Prostate gland (tissue), 2 donors: Measurements from ENCODE around the gene VAMP2. TPM values are rescaled to one million over a fixed set of nuclear protein-coding genes. Genes with fewer than 3 reads are reported as not detected.

Source experiments
- DNase-seq: peaks from one replicate; pipeline ENCODE4 v3.0.0-alpha.2; 2019; ENCODE audit warnings: low spot score
- H3K27ac ChIP-seq, 2 donors: fragments of 200-600 bp; sonication (generic); 2 replicates each; pipeline ENCODE4 v1.5.1; 2017 to 2019
- H3K27me3 ChIP-seq: fragments of 200-600 bp; sonication (generic); replicated peaks from 2 replicates; pipeline ENCODE4 v1.5.1; 2019; ENCODE audit not compliant: insufficient read depth
- H3K36me3 ChIP-seq, 2 donors: fragments of 200-600 bp; sonication (generic); 1 replicate in 1 of 2; 2 replicates in 1 of 2; pipeline versions ENCODE4 v1.5.1 to v1.8.1; 2017 to 2019
- H3K4me1 ChIP-seq: fragments of 200-600 bp; sonication (generic); replicated peaks from 2 replicates; pipeline ENCODE4 v1.5.1; 2019
- H3K4me3 ChIP-seq, 2 donors: fragments of 200-600 bp; sonication (generic); 2 replicates each; pipeline ENCODE4 v1.5.1; 2017 to 2019
- H3K9me3 ChIP-seq: fragments of 200-600 bp; sonication (generic); 2 replicates; pipeline ENCODE4 v1.5.1; 2017
- CTCF ChIP-seq, 4 experiments: fragments of 200-600 bp in 2 of 4; fragments of 450-650 bp in 2 of 4; sonication (generic) in 2 of 4; IDR thresholded peaks; 1 replicate in 3 of 4; 2 replicates in 1 of 4; pipeline ENCODE4 v1.5.1; 2016 to 2019; ENCODE audit warnings: antibody characterized with exemption in 4 of 4, mild to moderate bottlenecking in 2 of 4, moderate library complexity in 2 of 4
- POLR2A ChIP-seq: fragments of 450-650 bp; IDR thresholded peaks from one replicate; pipeline ENCODE4 v1.6.1; 2016; ENCODE audit warnings: antibody characterized with exemption, mild to moderate bottlenecking
- POLR2AphosphoS5 ChIP-seq: sonication (generic); formaldehyde crosslinking; IDR thresholded peaks from one replicate; pipeline ENCODE4 v1.6.1; 2017; ENCODE audit warnings: antibody characterized with exemption
- WGBS: methylation state at CpG from one replicate; pipeline ENCODE4 v1.1.5; 2018; 5-methylcytosine and 5-hydroxymethylcytosine counted together
- intact Hi-C: fragments of 100-400 bp; cut with DNase I; formaldehyde crosslinking; loops from one replicate; pipeline ENCODE4 v1.14.2; 2022
- total RNA-seq, 2 donors: library from RNA; depleted of rRNA; stranded (reverse); fragments of >200 nt; gene quantifications; one replicate each; pipeline ENCODE4 v1.1.0, GENCODE V29; 2016

The VAMP2 gene
- total RNA-seq, 2 donors from 2014 or later: 34.2 to 65.2 TPM

GRCh38 chr17:8142887-8143580 is 19.7 kb downstream of the VAMP2 start:
- Histone ChIP-seq H3K4me1 (no peaks in the 10 kb centered on the region), H3K27me3 (no peaks in the 10 kb centered on the region), H3K36me3 (peaks cover 62 to 76% of the 10 kb centered on the region in 2 donors), H3K27ac (peak overlapping the region; percentile 2 to 13), H3K9me3 (no peaks in the 10 kb centered on the region), H3K4me3 (no peak overlapping the region)
- TF ChIP-seq POLR2AphosphoS5: no peak
- TF ChIP-seq CTCF (IDR thresholded peaks at IDR 0.05): no peak
- TF ChIP-seq POLR2A: no peak
- 86% methylated on average over 14 of the region's 15 CpGs for WGBS
- intact Hi-C loops: no loop called here
- no peak for DNase-seq

GRCh38 chr17:8142158-8142886 is 20.4 kb downstream of the VAMP2 start:
- H3K27me3 ChIP-seq: no peaks in the 10 kb centered on the region
- intact Hi-C loops: no loop called here
- H3K36me3 ChIP-seq: peaks cover 55 to 69% of the 10 kb centered on the region in 2 donors
- no peak overlapping the region for H3K4me3 ChIP-seq
- H3K27ac ChIP-seq: peak overlapping the region in 1 of 2 donors; percentile 2
- TF ChIP-seq POLR2A: no peak
- TF ChIP-seq POLR2AphosphoS5: no peak
- TF ChIP-seq CTCF (IDR thresholded peaks at IDR 0.05): no peak
- DNase-seq: no peak
- no peaks in the 10 kb centered on the region for H3K4me1 ChIP-seq
- WGBS: 88% methylated on average over 15 of the region's 23 CpGs
- H3K9me3 ChIP-seq: no peaks in the 10 kb centered on the region

DNA sequence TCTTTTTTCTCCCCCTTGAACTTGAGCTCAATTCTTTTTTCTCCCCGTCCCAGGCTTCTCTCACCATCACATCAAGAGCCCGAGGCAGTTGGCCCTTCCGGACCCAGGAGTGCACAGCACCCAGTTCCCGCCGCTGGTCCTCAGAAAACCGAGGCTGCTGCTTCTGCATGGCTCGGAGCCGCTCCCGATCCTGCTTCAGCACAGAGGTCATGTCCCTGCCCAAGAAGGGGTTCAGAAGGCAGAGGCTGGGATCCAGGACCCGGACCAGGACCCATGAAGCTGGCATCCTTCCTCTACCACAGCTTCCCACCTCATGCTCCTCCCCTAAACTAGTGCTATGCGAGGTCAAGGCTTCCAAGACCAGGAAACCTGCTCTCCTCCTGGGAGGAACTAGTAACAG is 21.0 kb downstream of the VAMP2 start:
- no peaks in the 10 kb centered on the region for H3K9me3 ChIP-seq
- no peaks in the 10 kb centered on the region for H3K27me3 ChIP-seq
- intact Hi-C loops: no loop called here
- no peaks in the 10 kb centered on the region for H3K4me1 ChIP-seq
- TF ChIP-seq POLR2AphosphoS5 (no peak), POLR2A (no peak)
- no peak for DNase-seq
- 92% methylated on average over 11 of the region's 11 CpGs for WGBS
- no peak overlapping the region for H3K4me3 ChIP-seq
- H3K27ac ChIP-seq: no peak overlapping the region
- peaks cover 49 to 64% of the 10 kb centered on the region in 2 donors for H3K36me3 ChIP-seq

GRCh38 chr17:8141045-8141444 is 21.7 kb downstream of the VAMP2 start:
- peak overlapping the region; percentile 23 to 94 for H3K27ac ChIP-seq
- no peaks in the 10 kb centered on the region for H3K27me3 ChIP-seq
- no peaks in the 10 kb centered on the region for H3K4me1 ChIP-seq
- H3K4me3 ChIP-seq: no peak overlapping the region
- 94% methylated on average over 7 of the region's 7 CpGs for WGBS
- no peaks in the 10 kb centered on the region for H3K9me3 ChIP-seq
- no peak for DNase-seq
- intact Hi-C loops: no loop called here
- TF ChIP-seq CTCF (IDR thresholded peaks at IDR 0.05): no peak
- TF ChIP-seq POLR2A: no peak
- no peak for TF ChIP-seq POLR2AphosphoS5
- H3K36me3 ChIP-seq: peaks cover 42 to 57% of the 10 kb centered on the region in 2 donors

DNA sequence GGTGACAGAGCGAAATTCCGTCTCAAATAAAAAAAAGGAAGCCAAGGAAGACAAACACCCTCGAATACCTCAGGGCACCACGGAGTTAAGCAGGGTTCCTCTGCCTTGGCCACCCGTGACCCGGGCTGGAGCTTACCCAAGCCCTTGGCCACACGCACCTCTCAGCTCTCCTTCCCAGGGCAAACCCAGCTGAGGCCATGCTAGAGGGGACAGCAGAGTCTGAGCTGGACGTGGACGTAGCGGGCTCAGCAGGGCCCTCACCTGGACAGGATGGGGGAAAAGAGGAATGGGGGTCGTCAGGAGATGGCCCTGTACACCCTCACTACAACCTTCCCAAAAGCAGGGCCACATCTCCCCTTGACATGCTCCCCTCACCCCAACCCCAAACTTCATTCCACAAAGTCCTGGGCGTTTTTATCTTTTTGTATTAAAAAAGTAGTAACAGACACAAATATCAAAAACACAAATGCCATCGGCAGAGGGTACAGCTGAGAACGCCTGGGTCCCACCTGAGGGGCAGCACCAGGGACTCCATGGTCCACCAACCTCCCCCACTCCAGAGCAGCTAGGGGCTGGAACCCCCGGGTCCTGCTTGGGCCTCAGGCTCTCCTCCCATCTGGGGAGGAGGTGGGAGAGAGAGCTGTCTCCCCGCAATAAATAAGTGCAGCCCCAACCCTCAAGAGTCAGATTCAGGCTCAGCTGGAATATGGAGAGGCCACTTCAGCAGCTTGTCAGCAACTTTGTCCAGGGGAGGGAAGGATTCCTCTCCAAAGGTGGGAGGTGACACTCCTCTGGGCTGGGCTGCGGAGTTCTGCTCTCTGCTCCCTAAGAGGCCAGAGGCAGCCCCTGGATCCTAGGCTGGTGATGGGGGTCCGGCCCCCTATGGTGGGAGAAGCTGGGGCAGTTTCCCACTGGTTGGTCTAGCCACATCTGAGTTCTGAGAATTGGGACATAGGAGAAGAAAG is 22.4 kb downstream of the VAMP2 start:
- no peak for DNase-seq
- Histone ChIP-seq H3K9me3 (no peaks in the 10 kb centered on the region), H3K4me1 (no peaks in the 10 kb centered on the region), H3K36me3 (peaks cover 35 to 50% of the 10 kb centered on the region in 2 donors), H3K27ac (peak overlapping the region; percentile 92 to 94), H3K27me3 (no peaks in the 10 kb centered on the region), H3K4me3 (no peak overlapping the region)
- intact Hi-C loops: no loop called here
- WGBS: 82% methylated on average over 18 of the region's 18 CpGs
- TF ChIP-seq CTCF (IDR thresholded peaks at IDR 0.05) (no peak), POLR2A (no peak), POLR2AphosphoS5 (no peak)
